NT2/D1 (cell line): ENCODE data around the gene LLGL1.

Experiments used
- YY1 ChIP-seq: IDR thresholded peaks from 2 replicates; pipeline ENCODE4 v1.6.1; 2011; ENCODE audit not compliant: insufficient read length, insufficient read depth
- ZNF274 ChIP-seq: IDR thresholded peaks from 2 replicates; pipeline ENCODE4 v1.6.1; 2011; ENCODE audit warnings: mild to moderate bottlenecking, low read depth, low read length

DNA sequence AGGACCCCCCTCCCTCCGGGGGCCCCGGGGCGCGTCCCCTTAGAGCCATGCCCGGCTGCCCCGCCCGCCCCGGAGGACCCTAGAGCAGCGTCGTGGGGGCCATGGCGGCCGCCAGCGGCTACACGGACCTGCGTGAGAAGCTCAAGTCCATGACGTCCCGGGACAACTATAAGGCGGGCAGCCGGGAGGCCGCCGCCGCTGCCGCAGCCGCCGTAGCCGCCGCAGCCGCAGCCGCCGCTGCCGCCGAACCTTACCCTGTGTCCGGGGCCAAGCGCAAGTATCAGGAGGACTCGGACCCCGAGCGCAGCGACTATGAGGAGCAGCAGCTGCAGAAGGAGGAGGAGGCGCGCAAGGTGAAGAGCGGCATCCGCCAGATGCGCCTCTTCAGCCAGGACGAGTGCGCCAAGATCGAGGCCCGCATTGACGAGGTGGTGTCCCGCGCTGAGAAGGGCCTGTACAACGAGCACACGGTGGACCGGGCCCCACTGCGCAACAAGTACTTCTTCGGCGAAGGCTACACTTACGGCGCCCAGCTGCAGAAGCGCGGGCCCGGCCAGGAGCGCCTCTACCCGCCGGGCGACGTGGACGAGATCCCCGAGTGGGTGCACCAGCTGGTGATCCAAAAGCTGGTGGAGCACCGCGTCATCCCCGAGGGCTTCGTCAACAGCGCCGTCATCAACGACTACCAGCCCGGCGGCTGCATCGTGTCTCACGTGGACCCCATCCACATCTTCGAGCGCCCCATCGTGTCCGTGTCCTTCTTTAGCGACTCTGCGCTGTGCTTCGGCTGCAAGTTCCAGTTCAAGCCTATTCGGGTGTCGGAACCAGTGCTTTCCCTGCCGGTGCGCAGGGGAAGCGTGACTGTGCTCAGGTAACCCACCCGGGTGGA is 41.0 kb upstream of the LLGL1 start:
- TF ChIP-seq ZNF274 = no peak
- TF ChIP-seq YY1 = no peak
